HG03103 (cell line): ENCODE data around the gene SCFD2.
"Not testable (repeated sequence)": the region's sequence is repeated elsewhere in the genome, so short reads cannot be mapped to it uniquely, and the experiment has no call there.

Experiments
- ATAC-seq: cut with Tn5 transposase; IDR thresholded peaks from one replicate; pipeline ENCODE4 v1.9.1; 2021; ENCODE audit warnings: low read depth; ENCODE audit not compliant: unreplicated experiment

The SCFD2 gene

GRCh38 chr4:53195815-53196661, 169.8 kb downstream of the SCFD2 start:
- ATAC-seq: no peak

- ATAC-seq: no peak
Observed at GRCh38 chr4:53194727-53195126, 171.1 kb downstream of the SCFD2 start.

- no peak for ATAC-seq
Observed at GRCh38 chr4:53193111-53193510, 172.8 kb downstream of the SCFD2 start.

- ATAC-seq: no peak
Observed at GRCh38 chr4:53192496-53192895, 173.4 kb downstream of the SCFD2 start.

- no peak for ATAC-seq
Observed at GRCh38 chr4:53191997-53192396, 173.9 kb downstream of the SCFD2 start.

GRCh38 chr4:53189011-53189410, 176.8 kb downstream of the SCFD2 start:
- ATAC-seq: no peak

GRCh38 chr4:53186714-53187358, 179.0 kb downstream of the SCFD2 start:
- no peak for ATAC-seq

GRCh38 chr4:53185869-53186585, 179.8 kb downstream of the SCFD2 start:
- ATAC-seq: no peak

GRCh38 chr4:53183754-53184153, 182.1 kb downstream of the SCFD2 start:
- no peak for ATAC-seq

- ATAC-seq: not testable (repeated sequence)
Observed at GRCh38 chr4:53177751-53178150, 188.1 kb downstream of the SCFD2 start.

- ATAC-seq: no peak
Observed at GRCh38 chr4:53175640-53176039, 190.2 kb downstream of the SCFD2 start.

- ATAC-seq: no peak
Observed at GRCh38 chr4:53174823-53175222, 191.0 kb downstream of the SCFD2 start.

GRCh38 chr4:53173576-53173975, 192.3 kb downstream of the SCFD2 start:
- ATAC-seq: no peak

- ATAC-seq: no peak
Observed at GRCh38 chr4:53171797-53172196, 194.1 kb downstream of the SCFD2 start.

GRCh38 chr4:53169695-53170617, 195.9 kb downstream of the SCFD2 start:
- no peak for ATAC-seq

- ATAC-seq: no peak
Observed at GRCh38 chr4:53168228-53168627, 197.6 kb downstream of the SCFD2 start.

GRCh38 chr4:53162969-53163368, 202.9 kb downstream of the SCFD2 start:
- ATAC-seq: no peak

GRCh38 chr4:53161787-53162433, 204.0 kb downstream of the SCFD2 start:
- ATAC-seq: no peak

GRCh38 chr4:53161051-53161786, 204.6 kb downstream of the SCFD2 start:
- ATAC-seq: no peak
